ENCODE data around the gene YWHAQ. TPM values are rescaled to one million over a fixed set of nuclear protein-coding genes. Genes with fewer than 3 reads are reported as not detected.

Gene YWHAQ
- total and polyA plus RNA-seq, 2 of the 4 experiments (the other 2 are of a cell fraction) = 196 to 255 TPM

- 0% methylated on average over 42 of the region's 67 CpGs; no CpG with 5 or more reads in 1 of the 2 experiments for WGBS, 2 experiments (ENCODE audit: extremely low coverage in 2 of 2, insufficient read length in 1 of 2)
- peak overlapping the region; percentile 81 for H3K56ac ChIP-seq (ENCODE audit: extremely low read depth, insufficient read depth, low read length)
- H3K27ac ChIP-seq (ENCODE audit: insufficient read depth, low read length) = peak overlapping the region; percentile 98
- H4K20me1 ChIP-seq (ENCODE audit: insufficient read depth, low read length) = peaks cover 46% of the 10 kb centered on the region
- no peaks in the 10 kb centered on the region for H3K9me3 ChIP-seq (ENCODE audit: control insufficient read depth, insufficient read depth, low read length)
- ATAC-seq (ENCODE audit: low read depth) (peak; percentile 64), DNase-seq (peak; percentile 53)
- H3K79me1 ChIP-seq (ENCODE audit: low read depth in 1 of 2, low read length in 2 of 2) = peaks cover 0 to 24% of the 10 kb centered on the region in 2 experiments; a peak in 2 of 4 replicates
- H3K27me3 ChIP-seq (ENCODE audit: control insufficient read depth, insufficient read depth, low read length) = no peaks in the 10 kb centered on the region
- H3K14ac ChIP-seq (replicated peaks; ENCODE audit: low read depth, low read length) = peak overlapping the region; percentile 91
- H3K23ac ChIP-seq (ENCODE audit: low read depth, low read length) = peak overlapping the region; percentile 93
- peak overlapping the region; percentile 91 for H2AK5ac ChIP-seq (ENCODE audit: low read depth, low read length)
- H3K4me1 ChIP-seq (ENCODE audit: control insufficient read depth, insufficient read depth, low read length) = peaks cover 12% of the 10 kb centered on the region
- peak overlapping the region; percentile 100 for H3K4me2 ChIP-seq (ENCODE audit: low read depth, low read length)
- peak overlapping the region; percentile 75 for H3K18ac ChIP-seq (ENCODE audit: low read depth, low read length)
- no peak overlapping the region for H2BK15ac ChIP-seq (ENCODE audit: low read depth, low read length)
- H3K9ac ChIP-seq (ENCODE audit: low read depth, low read length) = peak overlapping the region; percentile 98
- in situ Hi-C loops (cut with MboI; ENCODE audit: low sequenced_read_pairs) (no loop called here), dilution Hi-C loops (cut with HindIII; ENCODE audit: low sequenced_read_pairs, unreplicated experiment) (no loop called here), intact Hi-C loops (cut with micrococcal nuclease) (loop anchor here (1.0 to 10.0 kb wide), 6 partner anchors 17 to 485 kb away; partner anchors contain the start of genes CPSF3 and ITGB1BP1)
- ChIA-PET POLR2A (ENCODE audit: unreplicated experiment) (interaction anchor here (0.5 to 0.6 kb wide), 2 partner anchors 16 to 89 kb away, joined by 3 to 4 read pairs; no protein-coding TSS in a partner anchor), CTCF (interaction anchor here (0.6 to 1.0 kb wide), 2 partner anchors 9 to 436 kb away, joined by 3 to 4 read pairs; no protein-coding TSS in a partner anchor)
- H3K4ac ChIP-seq (ENCODE audit: low read depth, low read length) = peak overlapping the region; percentile 91
- H2BK20ac ChIP-seq (ENCODE audit: low read depth, low read length) = no peak overlapping the region
- peak overlapping the region; percentile 84 for H4K91ac ChIP-seq (ENCODE audit: insufficient read depth, low read depth, low read length)
- H2AK9ac ChIP-seq (replicated peaks; ENCODE audit: low read depth, low read length, poor library complexity) = peak overlapping the region; percentile 63
- H3K36me3 ChIP-seq (ENCODE audit: control insufficient read depth, insufficient read depth, low read length) = peaks cover 12% of the 10 kb centered on the region
- H4K8ac ChIP-seq (ENCODE audit: low read depth in 2 of 2, low read length in 2 of 2) = peak overlapping the region; percentile 54 to 77; a peak in 2 of 4 replicates
- H4K5ac ChIP-seq (ENCODE audit: low read depth, low read length) = peak overlapping the region; percentile 74
- H2AFZ ChIP-seq (replicated peaks; ENCODE audit: low read length, poor library complexity) = peak overlapping the region; percentile 94
- H3K4me3 ChIP-seq (ENCODE audit: insufficient read depth, low read depth, low read length) = peak overlapping the region; percentile 97
- peak overlapping the region; percentile 87 for H2BK5ac ChIP-seq (ENCODE audit: low read depth, low read length, poor library complexity, severe bottlenecking)
- H2BK120ac ChIP-seq (ENCODE audit: low read depth, low read length) = peak overlapping the region; percentile 56
- BruUV-seq (replicated peaks) = TSS peak; percentile 39
- H3K9me1 ChIP-seq (ENCODE audit: insufficient read depth, low read length) = 0 out of 2 replicates have a peak, but pooled peaks cover 6% of the 10 kb centered on the region
- TF ChIP-seq POLR2A (IDR thresholded peaks at IDR 0.05; ENCODE audit: low read depth, low read length) (peak; percentile 9; the same call in 1 of the 2 replicates), MXI1 (IDR thresholded peaks at IDR 0.05; ENCODE audit: borderline replicate concordance, low read depth, low read length) (no peak), CHD1 (IDR thresholded peaks at IDR 0.05; ENCODE audit: low read depth, low read length) (no peak), RAD21 (IDR thresholded peaks at IDR 0.05; ENCODE audit: low read length) (peak; percentile 2; the same call in 1 of the 2 replicates), RFX5 (IDR thresholded peaks at IDR 0.05; ENCODE audit: low read depth, low read length) (no peak), MAFK (IDR thresholded peaks at IDR 0.05; ENCODE audit: low read depth, low read length) (no peak), NFE2L2 (IDR thresholded peaks at IDR 0.05; ENCODE audit: low read depth, low read length) (no peak), SMC3 (IDR thresholded peaks at IDR 0.05; ENCODE audit: low read depth, low read length) (no peak), MAZ (IDR thresholded peaks at IDR 0.05; ENCODE audit: borderline replicate concordance, low read depth, low read length) (peak; percentile 51; the same call in 1 of the 2 replicates), CTCF (conservative IDR thresholded peaks at IDR 0.05; ENCODE audit: low read depth, low read length) (no peak), CEBPB (IDR thresholded peaks at IDR 0.05; ENCODE audit: low read depth, low read length) (no peak), FOS (IDR thresholded peaks at IDR 0.05; ENCODE audit: low read depth, low read length) (no peak), USF2 (IDR thresholded peaks at IDR 0.05; ENCODE audit: low read depth, low read length) (no peak), BHLHE40 (IDR thresholded peaks at IDR 0.05; ENCODE audit: low read depth, low read length) (no peak; the same call in 1 of the 2 replicates)
These were observed 571 bp downstream of the YWHAQ start for GRCh38 chr2:9630117-9630735.
